Stimulated activated CD8-positive, alpha-beta memory T cell treated with anti-CD3 and anti-CD28 coated beads, Interleukin-12 subunit alpha, Interleukin-12 subunit beta, amount 100 ng/mL, for 24 hours (primary cell): ENCODE results near the gene RPL13A.

ENCODE experiments used
- DNase-seq: peaks from one replicate; pipeline ENCODE4 v3.0.0-alpha.2; 2020; ENCODE audit errors: extremely low read depth

RPL13A gene

GRCh38 chr19:49486232-49486631 lies 1.2 kb upstream of the RPL13A start:
- no peak for DNase-seq

- DNase-seq, result no peak
Measured at GRCh38 chr19:49486710-49487276, 615 bp upstream of the RPL13A start.

- no peak for DNase-seq
Measured at GRCh38 chr19:49488046-49488862, 846 bp downstream of the RPL13A start.

- DNase-seq, result no peak
Measured at GRCh38 chr19:49488863-49489537, 1.6 kb downstream of the RPL13A start.

- DNase-seq, result no peak
Measured at GRCh38 chr19:49489601-49490167, 2.3 kb downstream of the RPL13A start.

GRCh38 chr19:49490287-49491029 lies 3.0 kb downstream of the RPL13A start:
- DNase-seq, result no peak

- no peak for DNase-seq
Measured at GRCh38 chr19:49491030-49491803, 3.8 kb downstream of the RPL13A start.

- DNase-seq, result no peak
Measured at GRCh38 chr19:49491804-49492572, 4.6 kb downstream of the RPL13A start.

GRCh38 chr19:49492573-49493405 lies 5.4 kb downstream of the RPL13A start:
- DNase-seq, result no peak

GRCh38 chr19:49496574-49497008 lies 9.2 kb downstream of the RPL13A start:
- DNase-seq, result no peak

- no peak for DNase-seq
Measured at GRCh38 chr19:49497047-49497788, 9.8 kb downstream of the RPL13A start.

- DNase-seq, result no peak
Measured at GRCh38 chr19:49497789-49498103, 10.3 kb downstream of the RPL13A start.

GRCh38 chr19:49498475-49498874 lies 11.1 kb downstream of the RPL13A start:
- no peak for DNase-seq

- no peak for DNase-seq
Measured at GRCh38 chr19:49499030-49499670, 11.7 kb downstream of the RPL13A start.

GRCh38 chr19:49502866-49503581 lies 15.6 kb downstream of the RPL13A start:
- DNase-seq, result no peak

GRCh38 chr19:49503582-49503962 lies 16.2 kb downstream of the RPL13A start:
- no peak for DNase-seq

GRCh38 chr19:49506575-49507105 lies 19.2 kb downstream of the RPL13A start:
- DNase-seq, result no peak
